WERI-Rb-1 (cell line): ENCODE measurements around the gene ZFHX3.

Source experiments
- DNase-seq: peaks from one replicate; pipeline ENCODE4 v3.0.0-alpha.2; 2020
- H3K27ac ChIP-seq: fragments of 250-450 bp; sonication (Bioruptor Pico); 2 replicates; pipeline ENCODE4 v1.5.1; 2020; ENCODE audit warnings: mild to moderate bottlenecking, moderate library complexity
- H3K27me3 ChIP-seq: fragments of 250-450 bp; sonication (Bioruptor Pico); 2 replicates; pipeline ENCODE4 v1.5.1; 2021; ENCODE audit warnings: mild to moderate bottlenecking, low read depth, moderate library complexity; ENCODE audit not compliant: insufficient read depth, severe bottlenecking
- H3K36me3 ChIP-seq: fragments of 250-450 bp; sonication (Bioruptor Pico); 2 replicates; pipeline ENCODE4 v1.5.1; 2020; ENCODE audit warnings: mild to moderate bottlenecking, moderate library complexity
- H3K4me3 ChIP-seq: 2 replicates; pipeline ENCODE4 v1.5.1; 2011; ENCODE audit warnings: low read depth, mild to moderate bottlenecking, control low read depth, low read length
- H3K9me3 ChIP-seq: fragments of 250-450 bp; sonication (Bioruptor Pico); 2 replicates; pipeline ENCODE4 v1.5.1; 2021; ENCODE audit warnings: mild to moderate bottlenecking, moderate library complexity; ENCODE audit not compliant: severe bottlenecking
- CTCF ChIP-seq: IDR thresholded peaks from 2 replicates; pipeline ENCODE4 v1.5.1; 2011; ENCODE audit warnings: low read depth, mild to moderate bottlenecking, control low read depth, inconsistent platforms, low read length

The ZFHX3 gene

GRCh38 chr16:72911971-72912370, 136.0 kb downstream of the ZFHX3 start:
- no peaks in the 10 kb centered on the region for H3K9me3 ChIP-seq
- no peak overlapping the region for H3K27ac ChIP-seq
- DNase-seq = no peak

GRCh38 chr16:72910875-72911274, 137.1 kb downstream of the ZFHX3 start:
- no peak overlapping the region for H3K4me3 ChIP-seq
- no peak for DNase-seq
- no peak for TF ChIP-seq CTCF
- no peak overlapping the region for H3K27ac ChIP-seq
- no peaks in the 10 kb centered on the region for H3K36me3 ChIP-seq
- no peaks in the 10 kb centered on the region for H3K27me3 ChIP-seq
- no peaks in the 10 kb centered on the region for H3K9me3 ChIP-seq

More at GRCh38 chr16:72911971-72912370, 136.0 kb downstream of the ZFHX3 start:
- H3K27me3 ChIP-seq = no peaks in the 10 kb centered on the region
- TF ChIP-seq CTCF = no peak
- no peak overlapping the region for H3K4me3 ChIP-seq
- H3K36me3 ChIP-seq = no peaks in the 10 kb centered on the region

- Histone ChIP-seq H3K36me3 (no peaks in the 10 kb centered on the region), H3K9me3 (no peaks in the 10 kb centered on the region), H3K27ac (no peak overlapping the region), H3K4me3 (no peak overlapping the region), H3K27me3 (no peaks in the 10 kb centered on the region)
- no peak for TF ChIP-seq CTCF
- no peak for DNase-seq
Measured at GRCh38 chr16:72910381-72910780, 137.5 kb downstream of the ZFHX3 start.

GRCh38 chr16:72909196-72909595, 138.7 kb downstream of the ZFHX3 start:
- DNase-seq = no peak
- Histone ChIP-seq H3K9me3 (no peaks in the 10 kb centered on the region), H3K27ac (no peak overlapping the region), H3K36me3 (no peaks in the 10 kb centered on the region), H3K4me3 (no peak overlapping the region), H3K27me3 (no peaks in the 10 kb centered on the region)
- no peak for TF ChIP-seq CTCF

- TF ChIP-seq CTCF = no peak
- H3K36me3 ChIP-seq = no peaks in the 10 kb centered on the region
- no peak for DNase-seq
- H3K27ac ChIP-seq = no peak overlapping the region
- no peaks in the 10 kb centered on the region for H3K9me3 ChIP-seq
- H3K27me3 ChIP-seq = no peaks in the 10 kb centered on the region
- no peak overlapping the region for H3K4me3 ChIP-seq
Measured at GRCh38 chr16:72908362-72909167, 139.4 kb downstream of the ZFHX3 start.

- TF ChIP-seq CTCF = no peak
- Histone ChIP-seq H3K36me3 (no peaks in the 10 kb centered on the region), H3K9me3 (no peaks in the 10 kb centered on the region), H3K27ac (no peak overlapping the region), H3K4me3 (no peak overlapping the region), H3K27me3 (no peaks in the 10 kb centered on the region)
- no peak for DNase-seq
Measured at GRCh38 chr16:72905581-72905980, 142.3 kb downstream of the ZFHX3 start.
